H9 (cell line): ENCODE data around the gene ULK1. TPM values are rescaled to one million over a fixed set of nuclear protein-coding genes. Genes with fewer than 3 reads are reported as not detected.

Experiments used
- DNase-seq: peaks from one replicate; pipeline ENCODE4 v3.0.0-alpha.2; 2017
- H2AFZ ChIP-seq: one replicate; pipeline ENCODE4 v1.6.1; 2013; ENCODE audit warnings: mild to moderate bottlenecking, low read length, control low read depth, moderate library complexity
- H2AK5ac ChIP-seq: 2 replicates; pipeline ENCODE4 v1.6.1; 2013; ENCODE audit warnings: low read length, control low read depth, mixed read lengths; ENCODE audit not compliant: insufficient read length
- H2BK120ac ChIP-seq: one replicate; pipeline ENCODE4 v1.6.1; 2013; ENCODE audit warnings: low read depth, mild to moderate bottlenecking, low read length, control low read depth, inconsistent platforms; ENCODE audit not compliant: poor library complexity, severe bottlenecking
- H2BK12ac ChIP-seq: 2 replicates; pipeline ENCODE4 v1.6.1; 2013; ENCODE audit warnings: low read length, control low read depth, mixed read lengths, low read depth; ENCODE audit not compliant: insufficient read length
- H2BK15ac ChIP-seq: 2 replicates; pipeline ENCODE4 v1.6.1; 2013; ENCODE audit warnings: low read depth, low read length, control low read depth
- H2BK20ac ChIP-seq: one replicate; pipeline ENCODE4 v1.6.1; 2013; ENCODE audit warnings: low read depth, mild to moderate bottlenecking, low read length, control low read depth, inconsistent platforms; ENCODE audit not compliant: poor library complexity, severe bottlenecking
- H2BK5ac ChIP-seq: 2 replicates; pipeline ENCODE4 v1.6.1; 2013; ENCODE audit warnings: low read length, control low read depth, mixed read lengths; ENCODE audit not compliant: insufficient read length
- H3K14ac ChIP-seq: 2 replicates; pipeline ENCODE4 v1.6.1; 2013; ENCODE audit warnings: low read length, control low read depth; ENCODE audit not compliant: insufficient read depth
- H3K18ac ChIP-seq: 2 replicates; pipeline ENCODE4 v1.6.1; 2013; ENCODE audit warnings: low read depth, mild to moderate bottlenecking, mixed read lengths, low read length, control low read depth; ENCODE audit not compliant: insufficient read length
- H3K23ac ChIP-seq: 2 replicates; pipeline ENCODE4 v1.6.1; 2013; ENCODE audit warnings: low read length, control low read depth, mixed read lengths, low read depth; ENCODE audit not compliant: insufficient read length
- H3K23me2 ChIP-seq: 2 replicates; pipeline ENCODE4 v1.6.1; 2013; ENCODE audit warnings: low read depth, mild to moderate bottlenecking, mixed read lengths, low read length, control low read depth; ENCODE audit not compliant: insufficient read length, poor library complexity, severe bottlenecking
- H3K27ac ChIP-seq: 2 replicates; pipeline ENCODE4 v1.5.1; 2013; ENCODE audit warnings: low read length, control low read depth, mixed read lengths, low read depth; ENCODE audit not compliant: insufficient read length
- H3K27me3 ChIP-seq: 2 replicates; pipeline ENCODE4 v1.6.1; 2013; ENCODE audit warnings: low read length, control low read depth, inconsistent platforms; ENCODE audit not compliant: insufficient read depth
- H3K4ac ChIP-seq: 2 replicates; pipeline ENCODE4 v1.6.1; 2013; ENCODE audit warnings: low read depth, mild to moderate bottlenecking, control low read depth, inconsistent platforms, low read length, moderate library complexity
- H3K4me1 ChIP-seq: 2 replicates; pipeline ENCODE4 v1.6.1; 2013; ENCODE audit warnings: low read length, control low read depth, inconsistent platforms; ENCODE audit not compliant: insufficient read depth
- H3K4me2 ChIP-seq: 2 replicates; pipeline ENCODE4 v1.6.1; 2013; ENCODE audit warnings: low read length, control low read depth, mixed read lengths; ENCODE audit not compliant: insufficient read length, insufficient read depth
- H3K56ac ChIP-seq: 2 replicates; pipeline ENCODE4 v1.6.1; 2013; ENCODE audit warnings: low read depth, mild to moderate bottlenecking, mixed read lengths, low read length, control low read depth; ENCODE audit not compliant: insufficient read length
- H3K79me1 ChIP-seq: 2 replicates; pipeline ENCODE4 v1.6.1; 2013; ENCODE audit warnings: low read depth, mild to moderate bottlenecking, moderate library complexity, low read length, control low read depth, inconsistent platforms; ENCODE audit not compliant: insufficient read depth, poor library complexity, severe bottlenecking
- H3K79me2 ChIP-seq: 2 replicates; pipeline ENCODE4 v1.6.1; 2013; ENCODE audit warnings: low read length, control low read depth, inconsistent platforms; ENCODE audit not compliant: insufficient read depth
- H3K9ac ChIP-seq: 2 replicates; pipeline ENCODE4 v1.6.1; 2013; ENCODE audit warnings: low read length, control low read depth, mixed read lengths; ENCODE audit not compliant: insufficient read length; ENCODE audit errors: extremely low read depth
- H3K9me3 ChIP-seq: one replicate; pipeline ENCODE4 v1.6.1; 2013; ENCODE audit warnings: low read depth, low read length, inconsistent platforms; ENCODE audit not compliant: control insufficient read depth
- H3T11ph ChIP-seq: one replicate; pipeline ENCODE4 v1.6.1; 2013; ENCODE audit warnings: mild to moderate bottlenecking, low read length, control low read depth, inconsistent platforms
- H4K20me1 ChIP-seq: one replicate; pipeline ENCODE4 v1.6.1; 2013; ENCODE audit not compliant: control insufficient read depth, insufficient read length, insufficient read depth
- H4K5ac ChIP-seq: 2 replicates; pipeline ENCODE4 v1.6.1; 2013; ENCODE audit warnings: low read depth, mild to moderate bottlenecking, mixed read lengths, low read length, control low read depth; ENCODE audit not compliant: insufficient read length
- H4K8ac ChIP-seq: replicated peaks from 2 replicates; pipeline ENCODE4 v1.6.1; 2013; ENCODE audit warnings: low read length, control low read depth, mixed read lengths, low read depth; ENCODE audit not compliant: insufficient read length
- H4K91ac ChIP-seq: 2 replicates; pipeline ENCODE4 v1.6.1; 2013; ENCODE audit warnings: low read depth, mild to moderate bottlenecking, moderate library complexity, mixed read lengths, low read length, control low read depth; ENCODE audit not compliant: insufficient read length
- H3K27ac Mint-ChIP-seq, 3 experiments: 2 replicates in 2 of 3; 3 replicates in 1 of 3; pipeline ENCODE4 v1.8.0; 2020 to 2021; ENCODE audit warnings: mixed read lengths in 3 of 3, mild to moderate bottlenecking in 1 of 3, moderate library complexity in 1 of 3
- H3K27me3 Mint-ChIP-seq: 2 replicates; pipeline ENCODE4 v1.8.0; 2021; ENCODE audit warnings: low read depth, mild to moderate bottlenecking, moderate library complexity, mixed read lengths
- H3K36me3 Mint-ChIP-seq, 3 experiments: 2 replicates in 2 of 3; 3 replicates in 1 of 3; pipeline ENCODE4 v1.8.0; 2020 to 2021; ENCODE audit warnings: low read depth in 3 of 3, mixed read lengths in 3 of 3; ENCODE audit not compliant: insufficient read depth in 1 of 3
- H3K4me1 Mint-ChIP-seq, 2 experiments: 2 replicates each; pipeline ENCODE4 v1.8.0; 2020; ENCODE audit warnings: mixed read lengths in 2 of 2
- H3K4me3 Mint-ChIP-seq, 2 experiments: 2 replicates in 1 of 2; 3 replicates in 1 of 2; pipeline ENCODE4 v1.8.0; 2020 to 2021; ENCODE audit warnings: mild to moderate bottlenecking in 2 of 2, mixed read lengths in 2 of 2, moderate library complexity in 1 of 2
- H3K9me3 Mint-ChIP-seq, 2 experiments: 2 replicates in 1 of 2; 3 replicates in 1 of 2; pipeline ENCODE4 v1.8.0; 2020; ENCODE audit warnings: mild to moderate bottlenecking in 2 of 2, mixed read lengths in 2 of 2, moderate library complexity in 1 of 2
- CTCF ChIP-seq: fragments of 200-600 bp; sonication (generic); conservative IDR thresholded peaks from 3 replicates; pipeline ENCODE4 v1.8.0; 2021; ENCODE audit warnings: antibody characterized with exemption, mild to moderate bottlenecking
- WGBS: extraction: QIAGEN DNeasy Blood & Tissue Kit; methylation state at CpG from one replicate; pipeline ENCODE4 v1.1.7; 2013; ENCODE audit warnings: missing lambda C conversion rate, low lambda C conversion rate, mixed read lengths; ENCODE audit not compliant: insufficient read length; ENCODE audit errors: extremely low coverage; 5-methylcytosine and 5-hydroxymethylcytosine counted together
- total RNA-seq: library from RNA; stranded (reverse); gene quantifications from 2 replicates; pipeline ENCODE4 v1.2.1, GENCODE V29; 2021

The ULK1 gene
- total RNA-seq, 1 experiment from 2014 or later, result 57.2 TPM

- Histone ChIP-seq H4K91ac (no peak overlapping the region), H2BK12ac (no peak overlapping the region), H2AFZ (no peak overlapping the region), H2BK5ac (no peak overlapping the region), H3K4me2 (no peak overlapping the region), H3K27ac (no peak overlapping the region), H3K14ac (no peak overlapping the region; the same call in 1 of the 2 replicates), H3K79me2 (no peaks in the 10 kb centered on the region), H2AK5ac (no peak overlapping the region), H3K79me1 (no peaks in the 10 kb centered on the region), H4K8ac (no peak overlapping the region), H3K18ac (no peak overlapping the region), H2BK120ac (no peak overlapping the region), H3K27me3 (no peaks in the 10 kb centered on the region), H3K23me2 (no peaks in the 10 kb centered on the region), H3K9ac (no peak overlapping the region), H2BK15ac (no peak overlapping the region), H3K23ac (no peak overlapping the region), H2BK20ac (no peak overlapping the region), H4K5ac (no peak overlapping the region), H3K56ac (no peak overlapping the region), H3K4me1 (no peaks in the 10 kb centered on the region), H4K20me1 (no peaks in the 10 kb centered on the region), H3T11ph (no peak overlapping the region), H3K9me3 (no peaks in the 10 kb centered on the region), H3K4ac (no peak overlapping the region)
- Mint-ChIP-seq H3K4me1 (0 out of 4 replicates have a peak, but pooled peaks cover under 1 to 2% of the 10 kb centered on the region in 2 experiments), H3K4me3 (peak overlapping the region in 1 of 2 experiments; percentile 40; a peak in 1 of 5 replicates), H3K27ac (peak overlapping the region in 2 of 3 experiments; percentile 20 to 49; a peak in 1 of 7 replicates), H3K36me3 (peaks cover 0 to 10% (median 7%) of the 10 kb centered on the region in 3 experiments; a peak in 5 of 7 replicates), H3K27me3 (no peaks in the 10 kb centered on the region; the same call in none of the 2 replicates), H3K9me3 (peaks cover 15% of the 10 kb centered on the region in 2 experiments)
- WGBS, result no CpG with 5 or more reads among the region's 6 CpGs
- DNase-seq, result no peak
- TF ChIP-seq CTCF, result no peak
Measured at GRCh38 chr12:131871677-131872076, 22.7 kb upstream of the ULK1 start.
